Tibial nerve (tissue), 3 donors: ENCODE data around the gene CCDC74B.

Experiments used
- POLR2A ChIP-seq, 2 donors: fragments of 450-650 bp; IDR thresholded peaks; one replicate each; pipeline ENCODE4 v1.6.1; 2017; ENCODE audit warnings: antibody characterized with exemption in 2 of 2, mild to moderate bottlenecking in 2 of 2, moderate library complexity in 2 of 2
- TF ChIP-seq, protein P1 (sequence below), 5 experiments: fragments of 200-600 bp in 3 of 5; fragments of 450-650 bp in 2 of 5; sonication (generic) in 3 of 5; IDR thresholded peaks; one replicate each; pipeline ENCODE4 v1.5.1; 2016 to 2019; ENCODE audit warnings: antibody characterized with exemption in 5 of 5, mild to moderate bottlenecking in 3 of 5, moderate library complexity in 2 of 5

DNA sequence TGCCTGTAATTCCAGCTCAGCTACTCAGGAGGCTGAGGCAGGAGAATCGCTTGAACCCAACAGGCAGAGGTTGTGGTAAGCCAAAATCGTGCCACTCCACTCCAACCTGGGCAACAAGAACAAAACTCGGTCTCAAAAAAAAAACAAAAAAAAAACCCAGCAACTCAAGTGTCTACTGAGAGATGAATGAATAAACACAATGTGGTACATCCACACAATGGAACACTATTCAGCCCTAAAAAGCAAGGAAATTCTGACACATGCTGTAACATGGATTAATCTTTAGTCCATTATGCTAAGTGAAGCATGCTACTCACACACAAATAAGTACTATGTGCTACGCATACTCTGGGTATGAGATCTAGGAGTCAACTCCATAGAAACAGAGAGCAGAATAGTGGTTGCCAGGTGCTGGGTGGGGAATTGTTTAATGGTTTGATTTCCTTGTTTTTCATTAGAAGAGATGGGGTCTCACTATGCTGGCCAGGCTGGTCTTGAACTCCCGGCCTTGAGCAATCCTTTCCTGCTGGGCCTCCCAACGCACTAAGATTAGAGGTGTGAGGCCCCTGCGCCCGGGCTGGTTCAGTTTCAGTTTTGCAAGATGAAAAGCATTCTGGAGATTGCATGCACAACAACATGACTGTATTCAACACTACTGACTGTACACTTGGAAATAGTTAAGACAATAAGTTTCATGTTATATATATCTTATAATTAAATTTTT lies 20.5 kb upstream of the CCDC74B start:
- TF ChIP-seq, protein P1, sequence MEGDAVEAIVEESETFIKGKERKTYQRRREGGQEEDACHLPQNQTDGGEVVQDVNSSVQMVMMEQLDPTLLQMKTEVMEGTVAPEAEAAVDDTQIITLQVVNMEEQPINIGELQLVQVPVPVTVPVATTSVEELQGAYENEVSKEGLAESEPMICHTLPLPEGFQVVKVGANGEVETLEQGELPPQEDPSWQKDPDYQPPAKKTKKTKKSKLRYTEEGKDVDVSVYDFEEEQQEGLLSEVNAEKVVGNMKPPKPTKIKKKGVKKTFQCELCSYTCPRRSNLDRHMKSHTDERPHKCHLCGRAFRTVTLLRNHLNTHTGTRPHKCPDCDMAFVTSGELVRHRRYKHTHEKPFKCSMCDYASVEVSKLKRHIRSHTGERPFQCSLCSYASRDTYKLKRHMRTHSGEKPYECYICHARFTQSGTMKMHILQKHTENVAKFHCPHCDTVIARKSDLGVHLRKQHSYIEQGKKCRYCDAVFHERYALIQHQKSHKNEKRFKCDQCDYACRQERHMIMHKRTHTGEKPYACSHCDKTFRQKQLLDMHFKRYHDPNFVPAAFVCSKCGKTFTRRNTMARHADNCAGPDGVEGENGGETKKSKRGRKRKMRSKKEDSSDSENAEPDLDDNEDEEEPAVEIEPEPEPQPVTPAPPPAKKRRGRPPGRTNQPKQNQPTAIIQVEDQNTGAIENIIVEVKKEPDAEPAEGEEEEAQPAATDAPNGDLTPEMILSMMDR (IDR thresholded peaks at IDR 0.05), result no peak
- TF ChIP-seq POLR2A (IDR thresholded peaks at IDR 0.05), result no peak
